Measurements from ENCODE around the gene HIVEP2. TPM values are rescaled to one million over a fixed set of nuclear protein-coding genes. Genes with fewer than 3 reads are reported as not detected.

Gene HIVEP2
- total RNA-seq, 2 donors from 2014 or later, result 1.7 to 2.4 TPM

DNA sequence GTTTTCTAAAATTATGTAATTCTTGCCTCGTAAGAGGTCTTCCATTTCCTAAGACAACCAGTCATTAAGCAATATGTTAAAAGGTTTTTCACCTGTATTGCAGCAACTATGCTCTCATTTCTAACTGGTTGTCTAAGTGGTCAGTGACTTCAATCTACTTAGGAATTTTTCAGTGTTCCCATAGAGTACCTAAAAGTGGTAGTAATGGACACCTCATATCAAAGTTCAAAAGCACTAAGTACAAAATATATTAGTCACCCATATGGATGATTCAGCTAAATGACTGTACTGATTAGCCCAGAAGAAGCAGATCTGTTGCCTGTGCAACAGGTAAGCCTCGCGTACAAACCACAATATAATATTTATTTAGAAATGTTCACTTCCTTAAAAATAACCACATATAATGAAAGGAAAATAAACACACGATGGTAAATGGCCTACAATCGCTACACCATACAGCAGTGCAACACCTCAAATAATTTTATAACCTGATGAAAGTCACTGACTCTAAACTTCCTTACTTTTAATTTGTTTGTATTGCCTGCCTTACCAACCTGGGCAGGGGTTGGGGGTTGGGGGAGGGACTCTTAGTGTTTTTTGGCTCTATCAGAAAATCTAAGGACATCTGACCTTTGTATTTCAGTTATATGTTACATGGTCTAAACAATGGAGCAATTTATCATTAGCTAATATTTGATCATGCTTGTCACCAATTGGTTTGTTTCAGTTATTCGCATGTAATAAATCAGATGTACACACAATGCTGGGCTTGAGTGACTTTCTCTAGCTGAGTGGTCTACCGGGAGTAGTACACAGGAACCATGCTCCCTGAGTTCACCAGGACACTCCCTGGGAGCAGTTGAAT is 105.9 kb downstream of the HIVEP2 start:
- no peak for DNase-seq
- H3K4me1 ChIP-seq (ENCODE audit: control insufficient read depth, insufficient read depth, low read length), result no peaks in the 10 kb centered on the region
- no peaks in the 10 kb centered on the region for H3K36me3 ChIP-seq (ENCODE audit: control insufficient read depth, insufficient read depth, low read length)
- no peak overlapping the region for H3K4me3 ChIP-seq (ENCODE audit: low read length)
- H3K9me3 Mint-ChIP-seq, result no peaks in the 10 kb centered on the region
- H3K27ac Mint-ChIP-seq, result no peak overlapping the region
- H3K4me1 Mint-ChIP-seq, result peaks cover 12% of the 10 kb centered on the region
- no peaks in the 10 kb centered on the region for H3K27me3 ChIP-seq (ENCODE audit: control insufficient read depth, insufficient read depth, low read length, poor library complexity, severe bottlenecking)
- H3K27me3 Mint-ChIP-seq (ENCODE audit: insufficient read depth), result no peaks in the 10 kb centered on the region
- H3K36me3 Mint-ChIP-seq (ENCODE audit: low read depth), result no peaks in the 10 kb centered on the region
- H3K27ac ChIP-seq (ENCODE audit: low read depth, low read length), result no peak overlapping the region
- H3K4me3 Mint-ChIP-seq, result no peak overlapping the region
- TF ChIP-seq, protein P1, sequence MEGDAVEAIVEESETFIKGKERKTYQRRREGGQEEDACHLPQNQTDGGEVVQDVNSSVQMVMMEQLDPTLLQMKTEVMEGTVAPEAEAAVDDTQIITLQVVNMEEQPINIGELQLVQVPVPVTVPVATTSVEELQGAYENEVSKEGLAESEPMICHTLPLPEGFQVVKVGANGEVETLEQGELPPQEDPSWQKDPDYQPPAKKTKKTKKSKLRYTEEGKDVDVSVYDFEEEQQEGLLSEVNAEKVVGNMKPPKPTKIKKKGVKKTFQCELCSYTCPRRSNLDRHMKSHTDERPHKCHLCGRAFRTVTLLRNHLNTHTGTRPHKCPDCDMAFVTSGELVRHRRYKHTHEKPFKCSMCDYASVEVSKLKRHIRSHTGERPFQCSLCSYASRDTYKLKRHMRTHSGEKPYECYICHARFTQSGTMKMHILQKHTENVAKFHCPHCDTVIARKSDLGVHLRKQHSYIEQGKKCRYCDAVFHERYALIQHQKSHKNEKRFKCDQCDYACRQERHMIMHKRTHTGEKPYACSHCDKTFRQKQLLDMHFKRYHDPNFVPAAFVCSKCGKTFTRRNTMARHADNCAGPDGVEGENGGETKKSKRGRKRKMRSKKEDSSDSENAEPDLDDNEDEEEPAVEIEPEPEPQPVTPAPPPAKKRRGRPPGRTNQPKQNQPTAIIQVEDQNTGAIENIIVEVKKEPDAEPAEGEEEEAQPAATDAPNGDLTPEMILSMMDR (conservative IDR thresholded peaks at IDR 0.05), result no peak
- no peak overlapping the region for H3K9ac ChIP-seq (ENCODE audit: extremely low read depth, low read length, poor library complexity, severe bottlenecking)
- no peaks in the 10 kb centered on the region for H3K9me3 ChIP-seq (ENCODE audit: control insufficient read depth, low read length)
- WGBS, 2 experiments (ENCODE audit: insufficient coverage in 1 of 2, insufficient read length in 1 of 2), result 94 to 100% methylated on average over 2 to 7 of the region's 7 CpGs

DNA sequence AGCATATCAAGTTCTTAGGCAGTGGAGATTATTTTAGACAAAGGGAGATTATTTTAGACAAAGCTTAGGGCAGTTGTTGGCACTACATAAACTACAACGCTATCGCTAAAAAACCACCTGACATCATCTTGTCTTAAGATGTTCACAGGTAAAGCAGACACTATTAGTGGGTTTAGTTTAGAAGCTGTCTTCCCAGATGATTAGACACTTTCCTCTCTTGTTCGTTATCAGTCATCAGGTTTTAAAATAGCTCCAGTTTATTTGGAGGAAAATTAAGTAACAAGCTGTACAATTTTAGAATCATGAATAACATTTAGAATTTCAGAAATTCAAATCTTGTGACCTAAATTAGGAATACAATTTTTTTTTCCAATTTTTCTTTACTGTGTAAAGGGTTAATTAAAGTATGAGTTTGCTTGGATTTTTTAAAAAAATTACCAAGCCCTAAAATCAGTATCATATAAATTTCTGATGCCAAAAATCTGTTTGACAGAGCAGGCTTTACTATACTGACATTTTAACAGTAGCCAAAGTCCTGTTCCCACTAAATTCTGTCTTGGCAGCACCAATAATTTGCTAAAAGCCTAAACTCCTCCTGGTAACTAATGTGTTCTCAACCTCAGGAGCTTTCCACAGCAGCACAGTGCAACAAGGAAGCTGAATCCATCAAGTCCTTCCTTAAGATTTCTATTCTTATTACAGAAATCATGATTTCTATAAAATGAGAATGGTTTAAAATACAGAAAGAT is 109.0 kb downstream of the HIVEP2 start:
- no peaks in the 10 kb centered on the region for H3K9me3 Mint-ChIP-seq
- no peaks in the 10 kb centered on the region for H3K4me1 Mint-ChIP-seq
- H3K9ac ChIP-seq (ENCODE audit: extremely low read depth, low read length, poor library complexity, severe bottlenecking), result no peak overlapping the region
- TF ChIP-seq, protein P1 (conservative IDR thresholded peaks at IDR 0.05), result no peak
- no peak overlapping the region for H3K27ac Mint-ChIP-seq
- 93 to 100% methylated on average over 2 to 3 of the region's 3 CpGs for WGBS, 2 experiments (ENCODE audit: insufficient coverage in 1 of 2, insufficient read length in 1 of 2)
- H3K36me3 ChIP-seq (ENCODE audit: control insufficient read depth, insufficient read depth, low read length), result no peaks in the 10 kb centered on the region
- H3K4me3 ChIP-seq (ENCODE audit: low read length), result no peak overlapping the region
- no peaks in the 10 kb centered on the region for H3K27me3 ChIP-seq (ENCODE audit: control insufficient read depth, insufficient read depth, low read length, poor library complexity, severe bottlenecking)
- DNase-seq, result no peak
- no peaks in the 10 kb centered on the region for H3K27me3 Mint-ChIP-seq (ENCODE audit: insufficient read depth)
- H3K4me3 Mint-ChIP-seq, result no peak overlapping the region
- no peaks in the 10 kb centered on the region for H3K9me3 ChIP-seq (ENCODE audit: control insufficient read depth, low read length)
- H3K36me3 Mint-ChIP-seq (ENCODE audit: low read depth), result no peaks in the 10 kb centered on the region
- no peak overlapping the region for H3K27ac ChIP-seq (ENCODE audit: low read depth, low read length)
- H3K4me1 ChIP-seq (ENCODE audit: control insufficient read depth, insufficient read depth, low read length), result no peaks in the 10 kb centered on the region

DNA sequence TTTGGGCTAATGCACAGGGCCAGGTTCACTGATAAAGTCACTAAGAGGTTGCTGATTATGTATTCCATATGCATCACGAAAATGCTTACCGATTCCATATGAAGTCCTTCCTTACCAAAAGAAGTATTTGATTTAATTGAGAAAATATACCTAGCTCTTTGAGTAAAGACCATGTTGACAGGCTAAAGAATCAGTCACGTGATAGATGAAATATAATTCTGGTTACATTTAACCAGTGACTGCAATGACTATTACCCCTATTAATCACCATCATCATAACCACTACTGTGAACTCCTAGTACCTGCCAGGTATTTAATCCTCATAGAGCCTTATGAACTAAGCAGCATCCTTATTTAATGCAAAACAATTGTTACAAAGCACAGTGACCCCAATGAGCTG is 110.1 kb downstream of the HIVEP2 start:
- no peak overlapping the region for H3K27ac ChIP-seq (ENCODE audit: low read depth, low read length)
- no peaks in the 10 kb centered on the region for H3K4me1 Mint-ChIP-seq
- no peaks in the 10 kb centered on the region for H3K27me3 ChIP-seq (ENCODE audit: control insufficient read depth, insufficient read depth, low read length, poor library complexity, severe bottlenecking)
- 97 to 100% methylated on average over 2 to 3 of the region's 3 CpGs for WGBS, 2 experiments (ENCODE audit: insufficient coverage in 1 of 2, insufficient read length in 1 of 2)
- no peak for DNase-seq
- H3K36me3 Mint-ChIP-seq (ENCODE audit: low read depth), result no peaks in the 10 kb centered on the region
- no peaks in the 10 kb centered on the region for H3K4me1 ChIP-seq (ENCODE audit: control insufficient read depth, insufficient read depth, low read length)
- no peaks in the 10 kb centered on the region for H3K36me3 ChIP-seq (ENCODE audit: control insufficient read depth, insufficient read depth, low read length)
- H3K4me3 ChIP-seq (ENCODE audit: low read length), result no peak overlapping the region
- TF ChIP-seq, protein P1 (conservative IDR thresholded peaks at IDR 0.05), result no peak
- H3K9me3 ChIP-seq (ENCODE audit: control insufficient read depth, low read length), result no peaks in the 10 kb centered on the region
- no peaks in the 10 kb centered on the region for H3K27me3 Mint-ChIP-seq (ENCODE audit: insufficient read depth)
- no peak overlapping the region for H3K27ac Mint-ChIP-seq
- H3K9me3 Mint-ChIP-seq, result no peaks in the 10 kb centered on the region
- no peak overlapping the region for H3K9ac ChIP-seq (ENCODE audit: extremely low read depth, low read length, poor library complexity, severe bottlenecking)
- H3K4me3 Mint-ChIP-seq, result no peak overlapping the region

Data from endodermal cell (in vitro differentiated cells).